Measurements from ENCODE around the gene SLC39A3.
"Not testable (repeated sequence)": the region's sequence is repeated elsewhere in the genome, so short reads cannot be mapped to it uniquely, and the experiment has no call there.

The SLC39A3 gene

DNA sequence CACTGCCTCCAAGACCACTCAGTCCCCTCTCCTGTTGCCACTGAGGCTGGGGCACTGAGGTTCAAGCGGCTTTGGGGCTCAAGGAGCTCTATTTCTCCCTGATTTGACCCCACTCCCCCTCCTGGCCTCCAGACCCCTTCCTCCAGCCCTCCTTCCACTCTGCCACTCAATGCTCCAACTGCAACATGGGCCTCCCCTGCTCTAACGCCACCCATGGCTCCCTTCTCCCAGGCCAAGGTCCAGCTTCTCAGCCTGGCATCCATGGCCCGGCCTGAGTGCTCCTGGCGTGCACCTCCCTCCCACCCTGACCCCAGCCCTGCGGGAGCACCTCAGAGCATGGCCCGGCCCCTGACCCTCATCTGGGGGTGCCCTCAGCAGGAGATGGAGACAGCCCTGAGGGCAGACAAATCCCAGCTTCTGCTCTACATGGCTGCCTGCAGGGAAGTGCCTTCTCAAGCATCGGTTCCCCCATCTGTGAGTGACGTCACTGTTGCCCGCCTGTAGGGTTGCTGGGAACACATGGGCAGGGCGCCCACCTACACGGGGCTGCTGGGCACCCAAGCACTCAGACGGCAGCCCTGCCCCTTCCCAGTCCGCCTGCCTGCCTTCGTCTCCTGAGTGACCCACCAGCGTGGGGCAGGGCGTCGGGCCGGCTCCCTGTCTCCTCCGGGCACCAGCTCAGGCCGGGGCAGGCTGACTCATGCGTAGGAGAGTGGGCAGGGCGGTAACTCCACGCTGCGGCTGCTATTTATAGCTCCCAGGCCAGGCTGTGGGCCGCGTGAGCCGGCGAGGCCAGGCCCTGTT is 17.1 kb downstream of the SLC39A3 start:
- no peak overlapping the region for H3K4me3 Mint-ChIP-seq
- peaks cover 80% of the 10 kb centered on the region for H3K27me3 Mint-ChIP-seq
- DNase-seq, result no peak
- H3K9me3 Mint-ChIP-seq, result no peaks in the 10 kb centered on the region
- peaks cover 21% of the 10 kb centered on the region for H3K4me1 Mint-ChIP-seq
- H3K27ac Mint-ChIP-seq, result no peak overlapping the region
- ATAC-seq, result no peak

DNA sequence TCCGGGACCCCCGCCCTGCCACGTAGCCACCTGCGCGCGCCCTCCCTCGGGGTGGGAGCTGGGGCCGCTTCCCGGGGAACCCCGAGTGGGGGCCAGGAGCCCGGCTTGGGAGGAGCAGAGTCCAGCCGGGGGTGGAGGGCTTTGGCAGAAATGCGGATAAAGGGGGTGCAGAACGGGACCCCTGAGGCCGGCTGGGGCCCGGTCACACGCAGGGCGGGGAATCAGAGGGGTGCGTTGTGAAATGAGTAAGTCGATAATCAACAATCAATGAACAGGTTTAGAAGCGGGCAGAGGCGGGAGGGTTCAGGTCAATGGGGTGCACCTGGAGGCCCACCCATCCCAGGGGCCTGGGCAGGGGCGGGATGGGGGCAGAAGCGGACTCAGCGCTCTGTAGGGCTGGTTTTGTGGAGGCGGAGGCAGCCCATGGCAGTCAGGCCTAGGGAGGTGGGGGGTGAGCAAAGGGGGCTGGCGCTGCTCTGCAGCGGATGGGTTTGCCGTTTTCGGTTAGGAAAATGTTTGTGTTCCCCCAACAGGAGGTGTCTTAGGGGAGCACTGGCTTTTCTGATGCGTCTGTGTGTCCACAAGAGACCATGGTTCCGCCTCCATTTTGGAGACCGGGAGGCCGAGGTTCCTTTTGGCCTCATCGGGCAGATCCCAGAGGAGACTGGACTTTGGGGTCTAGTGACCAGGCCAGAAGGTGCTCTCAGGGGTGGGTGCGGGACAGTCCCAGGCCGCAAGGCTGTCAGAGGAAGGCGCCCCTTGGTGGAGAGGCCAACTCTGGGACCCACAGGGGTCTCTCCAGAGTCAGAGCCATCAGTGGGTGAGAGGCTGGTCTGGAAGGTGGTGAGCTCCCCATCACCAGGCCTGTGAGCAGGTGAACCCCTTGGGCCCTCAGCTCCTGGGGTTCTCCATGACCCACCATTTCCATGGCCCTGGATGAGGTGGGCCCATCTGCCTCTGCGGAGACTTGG is 18.0 kb downstream of the SLC39A3 start:
- Mint-ChIP-seq H3K4me1 (peaks cover 16% of the 10 kb centered on the region), H3K9me3 (no peaks in the 10 kb centered on the region), H3K27me3 (peaks cover 72% of the 10 kb centered on the region), H3K27ac (peak overlapping the region in 1 of 2 donors; percentile 33), H3K4me3 (peak overlapping the region; percentile 28 to 64)
- ATAC-seq (peak; percentile 26), DNase-seq (no peak)

DNA sequence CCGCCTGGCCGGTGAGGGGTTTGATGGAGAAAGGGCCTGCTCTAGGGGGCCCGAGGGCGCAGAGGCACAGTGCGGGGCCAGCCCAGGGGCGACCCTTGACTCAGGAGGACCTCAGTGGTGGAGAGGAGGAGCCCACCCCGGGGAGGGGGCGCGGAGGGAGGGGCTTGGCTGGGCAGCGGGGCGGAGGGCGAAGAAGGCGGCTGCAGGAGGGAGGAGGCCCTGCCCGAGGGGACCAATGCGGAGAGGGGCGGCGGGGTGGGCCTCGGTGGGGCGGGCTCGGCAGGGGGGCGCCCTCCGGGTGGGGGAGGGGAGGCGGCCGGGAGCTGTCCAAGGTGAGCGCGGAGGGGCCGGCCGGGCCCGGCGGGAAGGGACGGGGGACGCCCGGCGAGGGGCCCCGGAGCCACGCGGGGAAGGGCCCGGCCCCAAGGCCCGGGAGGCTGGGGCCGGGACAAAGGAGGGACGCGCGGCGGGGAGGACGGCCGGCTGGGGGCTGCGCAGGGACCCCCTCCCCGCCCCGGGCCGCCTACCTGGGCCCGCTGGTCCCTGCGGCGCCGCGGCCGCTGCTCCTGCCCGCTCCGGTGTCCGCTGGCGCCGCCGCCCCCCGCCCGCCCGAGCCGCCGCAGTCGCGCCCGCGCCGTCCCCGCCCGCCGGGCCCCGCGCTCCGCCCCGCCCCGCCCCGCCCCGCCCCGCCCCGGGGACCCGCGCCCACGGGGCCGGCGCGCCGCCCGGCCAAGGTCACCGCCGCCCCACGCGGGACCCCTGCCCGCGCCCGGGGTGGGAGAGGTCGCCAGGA is 18.8 kb downstream of the SLC39A3 start, which contains the start of gene DIRAS1:
Gene DIRAS1 (minus strand): TSS at position 596 of the 793 bp plus-strand sequence. CDS start 3,566 bp downstream, outside the sequence.
- ATAC-seq (peak; percentile 47), DNase-seq (no peak)
- peaks cover 63% of the 10 kb centered on the region for H3K27me3 Mint-ChIP-seq
- H3K9me3 Mint-ChIP-seq, result peaks cover under 1 to 2% of the 10 kb centered on the region in 2 donors
- peaks cover 9% of the 10 kb centered on the region for H3K4me1 Mint-ChIP-seq
- peak within 1 kb of the TSS in 1 of 2 donors; percentile 33 for H3K27ac Mint-ChIP-seq
- peak within 1 kb of the TSS; percentile 32 to 64 for H3K4me3 Mint-ChIP-seq

DNA sequence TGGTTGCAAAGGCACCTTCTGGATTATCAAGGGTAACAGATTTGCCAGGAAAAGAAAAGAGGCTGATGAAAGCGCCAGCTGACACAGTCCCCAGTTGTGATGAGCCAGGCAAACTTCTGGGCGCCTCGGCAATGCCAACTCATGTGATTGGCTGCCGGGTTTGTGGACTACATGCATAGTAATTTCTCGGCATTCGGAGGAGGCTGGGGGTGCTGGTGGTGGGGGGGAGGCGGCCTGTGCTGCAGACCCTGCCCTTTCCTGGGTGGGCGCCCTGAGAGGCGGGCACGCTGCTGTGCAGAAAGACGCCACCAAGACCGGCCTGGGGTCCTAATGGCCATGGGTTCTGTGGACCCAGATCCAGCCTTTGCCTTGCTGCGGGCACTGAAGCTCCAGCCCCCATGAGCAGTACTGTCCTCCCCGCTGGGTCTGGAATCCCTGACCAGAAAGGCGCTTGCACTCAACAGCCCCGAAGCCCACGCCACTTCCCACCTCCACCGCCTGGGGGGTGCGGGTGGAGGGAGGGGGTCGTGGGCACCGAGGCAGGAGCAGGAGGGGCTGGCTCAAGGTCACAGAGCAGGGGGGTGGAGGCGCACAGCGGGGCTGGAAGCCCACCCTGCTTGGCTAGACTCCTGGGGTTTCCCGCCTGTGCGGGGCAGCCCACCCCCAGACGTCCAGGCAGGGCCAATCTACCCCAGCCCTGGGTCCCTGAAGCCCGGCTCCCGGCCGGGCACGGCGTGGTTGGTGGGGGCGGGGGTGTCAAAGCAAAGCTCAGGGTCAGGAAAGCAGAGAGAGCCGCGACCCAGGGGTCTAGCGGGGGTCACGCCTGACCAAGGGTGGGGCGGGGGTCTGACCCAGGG is 19.7 kb downstream of the SLC39A3 start:
- Mint-ChIP-seq H3K4me1 (peaks cover 8% of the 10 kb centered on the region), H3K27me3 (peaks cover 61% of the 10 kb centered on the region), H3K27ac (no peak overlapping the region), H3K4me3 (peak overlapping the region; percentile 49 to 54), H3K9me3 (peaks cover 8 to 10% of the 10 kb centered on the region in 2 donors)
- DNase-seq, result no peak
- ATAC-seq, result no peak

DNA sequence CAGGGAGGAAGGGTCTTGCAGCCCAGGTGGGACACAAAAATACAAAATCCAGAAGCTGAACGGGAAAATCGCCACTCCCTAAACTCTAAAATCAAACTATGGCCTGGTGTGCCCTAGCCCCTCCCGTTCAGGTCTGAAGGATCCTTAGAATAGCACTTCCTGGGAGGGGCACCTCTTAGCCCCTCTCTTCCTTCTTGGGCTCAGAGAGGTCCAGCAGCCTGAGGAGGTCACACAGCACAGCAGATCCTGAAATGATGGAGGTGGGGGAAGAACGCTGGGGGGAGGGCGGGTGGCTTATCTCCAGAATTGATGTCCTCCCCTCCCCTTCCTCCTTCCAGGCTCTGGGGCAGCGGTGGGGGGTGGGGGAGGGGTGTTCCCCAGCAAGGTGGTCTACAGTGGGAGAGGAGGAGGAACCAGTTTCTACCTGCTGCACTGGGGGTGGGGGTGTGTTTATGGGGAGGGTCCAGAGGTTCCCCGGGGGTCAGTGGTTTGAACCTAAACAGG is 20.5 kb downstream of the SLC39A3 start:
- Mint-ChIP-seq H3K4me3 (peak overlapping the region in 1 of 2 donors; percentile 49), H3K27ac (no peak overlapping the region), H3K27me3 (peaks cover 57% of the 10 kb centered on the region), H3K9me3 (peaks cover 11 to 14% of the 10 kb centered on the region in 2 donors), H3K4me1 (peaks cover 8% of the 10 kb centered on the region)
- no peak for DNase-seq
- no peak for ATAC-seq

DNA sequence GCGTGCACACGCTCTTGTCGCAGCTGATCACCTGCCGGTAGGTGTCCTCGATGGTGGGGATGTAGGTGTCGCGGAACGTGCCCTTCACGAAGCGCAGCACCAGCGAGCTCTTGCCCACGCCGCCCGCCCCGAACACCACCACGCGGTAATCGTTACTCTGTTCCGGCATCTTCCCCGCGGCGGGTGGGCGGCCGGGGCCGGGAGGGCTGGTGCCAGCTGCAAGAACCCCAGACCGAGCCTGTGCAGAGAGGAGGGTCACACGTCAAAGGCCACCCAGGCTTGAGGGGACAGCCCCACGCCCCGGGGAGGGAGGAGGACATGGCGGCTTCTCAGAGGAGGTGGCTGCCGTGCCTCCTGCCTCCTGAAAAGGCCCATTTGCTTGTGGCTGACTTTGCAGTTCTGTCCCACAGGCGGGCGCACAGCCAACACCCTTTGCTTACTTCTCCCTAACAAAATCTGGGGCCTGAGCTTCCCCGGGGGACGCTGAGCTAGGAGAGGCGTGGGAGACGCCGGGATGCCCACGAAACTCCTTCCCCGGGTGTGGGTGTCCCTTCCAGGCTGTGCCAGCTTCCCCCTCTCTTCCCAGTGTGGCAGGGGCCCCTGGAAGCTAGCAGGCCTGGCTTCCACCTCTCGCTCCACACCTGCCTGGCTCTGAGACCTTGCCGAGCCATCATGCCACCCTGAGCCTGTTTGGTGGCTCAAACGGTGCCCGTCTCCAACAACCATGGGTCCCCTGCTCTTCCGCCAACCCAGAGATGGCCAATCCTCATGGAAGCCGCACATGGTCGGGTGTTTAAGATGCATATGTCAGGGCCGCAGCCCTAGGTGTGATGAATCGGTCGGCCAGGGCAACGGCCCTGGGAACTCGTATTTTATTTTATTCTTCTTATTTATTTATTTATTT is 21.9 kb downstream of the SLC39A3 start:
- Mint-ChIP-seq H3K4me3 (no peak overlapping the region), H3K27me3 (peaks cover 43% of the 10 kb centered on the region)
- ATAC-seq, result no peak

DNA sequence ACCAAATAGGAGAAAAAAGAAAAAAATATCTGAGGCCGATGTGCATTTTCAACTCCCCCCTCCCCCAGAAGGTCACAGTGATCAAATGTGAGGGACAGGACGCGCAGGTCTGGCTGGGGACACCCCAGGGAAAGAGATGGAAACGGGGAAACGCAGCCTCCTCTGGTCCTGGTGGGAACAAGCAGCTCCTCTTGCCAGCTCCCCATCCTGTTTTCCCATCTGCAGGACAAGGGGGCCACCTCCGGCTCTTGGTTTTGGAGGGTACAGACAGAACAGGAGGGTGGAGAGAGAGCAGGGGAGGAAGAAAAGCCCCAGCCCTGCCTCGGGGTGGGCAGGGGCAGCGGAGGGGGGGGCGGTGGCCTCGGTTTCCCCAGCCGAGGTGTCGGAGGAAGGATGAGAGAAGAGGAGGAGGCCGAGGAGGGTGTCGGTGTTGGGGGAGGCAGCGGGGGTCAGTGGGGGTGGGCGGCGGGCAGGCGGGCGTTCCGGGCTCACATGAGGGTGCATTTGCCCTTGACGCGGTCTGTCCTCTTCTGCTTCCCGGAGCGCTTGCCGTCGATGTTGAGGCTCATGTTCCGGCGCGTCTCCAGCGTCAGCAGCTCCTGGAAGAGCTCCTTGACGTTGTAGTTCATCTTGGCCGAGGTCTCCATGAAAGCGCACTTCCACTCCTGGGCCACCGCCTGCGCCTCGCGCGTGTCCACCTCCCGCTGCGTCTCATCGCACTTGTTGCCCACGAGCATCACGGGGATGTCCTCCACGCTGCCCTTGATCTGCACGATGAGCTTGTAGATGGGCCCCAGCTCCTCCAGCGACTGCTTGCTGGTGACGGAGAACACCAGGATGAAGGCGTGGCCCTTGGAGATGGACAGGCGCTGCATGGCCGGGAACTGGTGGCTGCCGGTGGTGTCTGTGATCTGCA is 22.8 kb downstream of the SLC39A3 start:
- Mint-ChIP-seq H3K4me3 (no peak overlapping the region), H3K9me3 (peaks cover 11 to 14% of the 10 kb centered on the region in 2 donors), H3K27ac (no peak overlapping the region), H3K4me1 (peaks cover 8% of the 10 kb centered on the region), H3K27me3 (peaks cover 34% of the 10 kb centered on the region)
- ATAC-seq (no peak), DNase-seq (no peak)

More for the DNA sequence above, 21.9 kb downstream of the SLC39A3 start:
- DNase-seq, result no peak
- H3K9me3 Mint-ChIP-seq, result peaks cover 11 to 14% of the 10 kb centered on the region in 2 donors
- H3K4me1 Mint-ChIP-seq, result peaks cover 8% of the 10 kb centered on the region
- no peak overlapping the region for H3K27ac Mint-ChIP-seq

DNA sequence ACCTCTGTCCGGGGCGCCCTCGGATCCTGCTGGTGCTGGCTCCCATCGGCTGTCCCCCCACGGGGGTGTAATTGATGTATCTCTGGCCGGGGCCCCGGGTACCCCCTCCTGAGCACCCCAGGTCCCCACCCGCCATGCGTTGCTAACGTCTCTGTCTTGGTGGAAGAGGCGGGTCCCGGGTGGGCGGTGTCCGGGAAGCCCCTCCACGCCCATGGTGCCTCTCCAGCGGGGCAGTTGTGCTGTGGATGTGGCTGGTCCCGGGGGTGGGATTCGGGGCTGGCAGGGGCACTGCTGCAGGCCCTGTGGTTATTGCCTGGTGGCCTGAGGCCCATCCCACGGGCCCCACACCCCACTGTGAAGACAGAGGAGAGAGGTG is 23.6 kb downstream of the SLC39A3 start:
- ATAC-seq, result peak; percentile 50
- H3K27me3 Mint-ChIP-seq, result peaks cover 27% of the 10 kb centered on the region
- no peak overlapping the region for H3K4me3 Mint-ChIP-seq
- H3K27ac Mint-ChIP-seq, result no peak overlapping the region
- peaks cover 13% of the 10 kb centered on the region for H3K4me1 Mint-ChIP-seq
- DNase-seq, result no peak
- peaks cover 11 to 14% of the 10 kb centered on the region in 2 donors for H3K9me3 Mint-ChIP-seq

DNA sequence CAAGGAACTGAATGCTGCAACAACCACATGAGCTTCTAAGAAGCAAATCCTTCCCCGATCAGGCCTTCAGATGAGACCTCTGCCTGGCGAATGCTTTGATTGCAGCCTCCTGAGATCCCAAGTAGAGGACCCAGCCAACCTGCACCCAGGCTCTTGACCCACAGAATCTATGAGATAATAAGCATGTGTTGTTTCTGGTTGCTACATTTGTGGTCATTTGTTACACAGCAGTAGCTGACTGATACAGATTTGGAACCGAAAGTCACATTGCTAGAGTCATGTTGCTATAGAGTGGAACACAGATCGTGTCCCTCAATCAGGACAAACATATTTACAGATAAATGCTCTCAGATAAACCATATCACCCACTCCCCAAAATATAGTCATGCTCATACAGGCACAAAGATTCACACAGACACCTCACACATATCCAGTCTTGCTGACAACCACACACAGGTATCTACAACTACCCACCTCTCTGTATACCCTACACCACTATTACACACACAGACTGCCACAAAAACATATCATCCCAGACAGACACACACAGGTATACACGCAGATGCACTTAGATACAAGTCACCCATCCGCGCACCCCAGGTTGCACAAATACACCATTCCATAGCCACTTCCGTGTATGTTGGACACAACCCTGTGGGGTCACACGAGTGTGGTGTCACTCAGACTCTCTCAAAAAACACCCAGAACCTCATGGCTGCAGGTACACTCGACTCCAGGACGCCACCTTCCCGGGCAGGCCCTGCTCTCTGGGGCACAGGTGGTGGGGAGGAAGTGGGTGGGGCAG is 24.1 kb downstream of the SLC39A3 start:
- peaks cover 26% of the 10 kb centered on the region for H3K27me3 Mint-ChIP-seq
- no peak overlapping the region for H3K27ac Mint-ChIP-seq
- DNase-seq (no peak), ATAC-seq (no peak)
- peaks cover 11 to 14% of the 10 kb centered on the region in 2 donors for H3K9me3 Mint-ChIP-seq
- H3K4me1 Mint-ChIP-seq, result peaks cover 19% of the 10 kb centered on the region
- H3K4me3 Mint-ChIP-seq, result no peak overlapping the region

DNA sequence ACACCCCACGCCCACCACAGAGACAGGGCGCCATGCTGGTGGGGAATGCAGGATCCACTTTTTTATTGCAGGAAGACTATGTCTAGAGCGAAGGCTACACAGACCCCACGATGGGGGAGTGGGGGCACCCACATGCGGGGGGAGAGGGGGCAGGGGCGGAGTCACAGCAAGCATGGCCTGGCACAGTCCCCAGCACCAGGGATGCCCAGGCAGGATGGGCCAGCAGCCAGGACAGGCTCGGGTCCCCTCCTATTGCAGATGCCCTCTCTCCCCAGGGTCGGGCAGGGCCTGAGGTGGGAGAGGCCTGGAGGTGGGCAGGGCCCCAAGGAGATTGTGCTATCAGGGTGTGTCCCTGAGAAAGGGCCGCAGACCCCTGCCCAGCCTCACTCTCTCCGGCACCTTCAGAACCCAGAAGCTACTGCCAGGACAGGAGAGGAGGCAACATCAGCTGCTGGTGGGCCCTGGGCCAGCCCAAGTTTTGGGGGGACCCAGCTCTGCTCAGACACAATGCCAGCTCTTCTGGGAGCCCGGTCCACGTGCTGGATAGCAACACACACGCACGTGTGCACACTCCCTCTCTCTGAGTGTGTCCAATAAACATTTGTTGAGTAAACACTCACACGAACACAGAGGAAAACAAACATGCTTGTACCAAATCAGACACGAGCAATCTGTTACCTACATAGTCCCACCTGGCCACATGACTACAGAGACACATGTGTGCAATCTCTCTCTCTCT is 25.1 kb downstream of the SLC39A3 start:
- ATAC-seq, result no peak
- Mint-ChIP-seq H3K27ac (no peak overlapping the region), H3K27me3 (peaks cover 16% of the 10 kb centered on the region), H3K9me3 (peaks cover 11 to 14% of the 10 kb centered on the region in 2 donors), H3K4me3 (no peak overlapping the region), H3K4me1 (peaks cover 14% of the 10 kb centered on the region)
- DNase-seq, result no peak

DNA sequence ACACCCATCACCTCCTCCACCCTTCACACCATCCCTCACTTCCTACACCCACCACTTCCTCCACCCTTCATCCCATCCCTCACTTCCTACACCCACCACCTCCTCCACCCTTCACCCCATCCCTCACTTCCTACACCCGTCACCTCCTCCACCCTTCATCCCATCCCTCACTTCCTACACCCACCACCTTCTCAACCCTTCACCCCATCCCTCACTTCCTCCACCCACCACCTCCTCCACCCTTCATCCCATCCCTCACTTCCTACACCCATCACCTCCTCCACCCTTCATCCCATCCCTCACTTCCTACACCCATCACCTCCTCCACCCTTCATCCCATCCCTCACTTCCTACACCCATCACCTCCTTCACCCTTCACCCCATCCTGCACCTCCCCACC is 25.7 kb downstream of the SLC39A3 start:
- not testable (repeated sequence) for ATAC-seq, H3K27ac Mint-ChIP-seq, H3K4me3 Mint-ChIP-seq, DNase-seq
- H3K4me1 Mint-ChIP-seq, result peaks cover 11% of the 10 kb centered on the region
- peaks cover 11 to 14% of the 10 kb centered on the region in 2 donors for H3K9me3 Mint-ChIP-seq
- H3K27me3 Mint-ChIP-seq, result peaks cover 10% of the 10 kb centered on the region

Measured in stimulated activated naive CD8-positive, alpha-beta T cell treated with anti-CD3 and anti-CD28 coated beads, Interleukin-15, amount 100 ng/mL, for 72 hours (primary cell).